Activated CD8-positive, alpha-beta memory T cell treated with anti-CD3 and anti-CD28 coated beads, Interleukin-2, amount 50 U/mL, for 1 hour (primary cell): Measurements from ENCODE around the gene MRPL40.

ENCODE experiments used
- DNase-seq: peaks from one replicate; pipeline ENCODE4 v3.0.0-alpha.2; 2020; ENCODE audit errors: extremely low read depth

MRPL40 gene

GRCh38 chr22:19432133-19432851, at the start of gene MRPL40:
MRPL40 (plus strand) TSS chr22:19432545; CDS start chr22:19432555, 10 bp downstream.
- DNase-seq: peak; percentile 54

GRCh38 chr22:19383292-19383691, 49.1 kb upstream of the MRPL40 start:
- DNase-seq: no peak

- no peak for DNase-seq
These were observed 47.0 kb upstream of the MRPL40 start for GRCh38 chr22:19385221-19385906.

GRCh38 chr22:19386248-19386647, 46.1 kb upstream of the MRPL40 start:
- no peak for DNase-seq

- no peak for DNase-seq
These were observed 45.3 kb upstream of the MRPL40 start for GRCh38 chr22:19387038-19387437.

- DNase-seq: no peak
These were observed 44.8 kb upstream of the MRPL40 start for GRCh38 chr22:19387575-19387974.

- DNase-seq: no peak
These were observed 38.6 kb upstream of the MRPL40 start for GRCh38 chr22:19393704-19394103.

- no peak for DNase-seq
These were observed 37.9 kb upstream of the MRPL40 start for GRCh38 chr22:19394274-19395050.

- DNase-seq: no peak
These were observed 37.1 kb upstream of the MRPL40 start for GRCh38 chr22:19395276-19395675.

- DNase-seq: no peak
These were observed 35.8 kb upstream of the MRPL40 start for GRCh38 chr22:19396561-19396933.

- DNase-seq: no peak
These were observed 35.2 kb upstream of the MRPL40 start for GRCh38 chr22:19396934-19397733.

- no peak for DNase-seq
These were observed 34.6 kb upstream of the MRPL40 start for GRCh38 chr22:19397734-19398104.

GRCh38 chr22:19398206-19398605, 34.1 kb upstream of the MRPL40 start:
- DNase-seq: no peak

GRCh38 chr22:19398652-19399051, 33.7 kb upstream of the MRPL40 start:
- no peak for DNase-seq

- DNase-seq: no peak
These were observed 31.5 kb upstream of the MRPL40 start for GRCh38 chr22:19400881-19401280.

- no peak for DNase-seq
These were observed 30.9 kb upstream of the MRPL40 start for GRCh38 chr22:19401483-19401882.

- DNase-seq: no peak
These were observed 29.6 kb upstream of the MRPL40 start for GRCh38 chr22:19402642-19403191.

GRCh38 chr22:19404676-19405075, 27.7 kb upstream of the MRPL40 start:
- no peak for DNase-seq

GRCh38 chr22:19405133-19405532, 27.2 kb upstream of the MRPL40 start:
- no peak for DNase-seq

- no peak for DNase-seq
These were observed 26.7 kb upstream of the MRPL40 start for GRCh38 chr22:19405652-19406051.

GRCh38 chr22:19406281-19406811, 26.0 kb upstream of the MRPL40 start:
- DNase-seq: no peak
